Endodermal cell (in vitro differentiated cells): ENCODE data around the gene FXYD6. TPM values are rescaled to one million over a fixed set of nuclear protein-coding genes. Genes with fewer than 3 reads are reported as not detected.
A peak's percentile ranks its signal among the peaks of the same experiment; 100 is the strongest.

Experiments
- DNase-seq: peaks from one replicate; pipeline ENCODE4 v3.0.0-alpha.2; 2017
- H3K27ac ChIP-seq: 2 replicates; pipeline ENCODE4 v1.5.1; 2013; ENCODE audit warnings: mild to moderate bottlenecking, low read depth, low read length, moderate library complexity
- H3K27me3 ChIP-seq: 2 replicates; pipeline ENCODE4 v1.6.1; 2013; ENCODE audit warnings: mild to moderate bottlenecking, low read length, moderate library complexity; ENCODE audit not compliant: insufficient read depth, control insufficient read depth, poor library complexity, severe bottlenecking
- H3K36me3 ChIP-seq: 2 replicates; pipeline ENCODE4 v1.7.0; 2013; ENCODE audit warnings: mild to moderate bottlenecking, low read length, moderate library complexity; ENCODE audit not compliant: control insufficient read depth, insufficient read depth
- H3K4me1 ChIP-seq: one replicate; pipeline ENCODE4 v1.7.0; 2013; ENCODE audit warnings: low read length; ENCODE audit not compliant: control insufficient read depth, insufficient read depth
- H3K4me3 ChIP-seq: 2 replicates; pipeline ENCODE4 v1.5.1; 2013; ENCODE audit warnings: mild to moderate bottlenecking, low read length, moderate library complexity
- H3K9ac ChIP-seq: 2 replicates; pipeline ENCODE4 v1.6.1; 2013; ENCODE audit warnings: mild to moderate bottlenecking, low read length, moderate library complexity; ENCODE audit not compliant: poor library complexity, severe bottlenecking; ENCODE audit errors: extremely low read depth
- H3K9me3 ChIP-seq: 2 replicates; pipeline ENCODE4 v1.6.1; 2013; ENCODE audit warnings: mild to moderate bottlenecking, low read length, moderate library complexity; ENCODE audit not compliant: control insufficient read depth
- H3K27ac Mint-ChIP-seq: 2 replicates; pipeline ENCODE4 v1.8.0; 2020; ENCODE audit warnings: mixed read lengths
- H3K27me3 Mint-ChIP-seq: 2 replicates; pipeline ENCODE4 v1.8.0; 2021; ENCODE audit warnings: mild to moderate bottlenecking, mixed read lengths; ENCODE audit not compliant: insufficient read depth
- H3K36me3 Mint-ChIP-seq: 2 replicates; pipeline ENCODE4 v1.8.0; 2020; ENCODE audit warnings: low read depth, mixed read lengths
- H3K4me1 Mint-ChIP-seq: 2 replicates; pipeline ENCODE4 v1.8.0; 2020; ENCODE audit warnings: mixed read lengths
- H3K4me3 Mint-ChIP-seq: 2 replicates; pipeline ENCODE4 v1.8.0; 2020; ENCODE audit warnings: mild to moderate bottlenecking, moderate library complexity, mixed read lengths
- H3K9me3 Mint-ChIP-seq: 2 replicates; pipeline ENCODE4 v1.8.0; 2020; ENCODE audit warnings: mild to moderate bottlenecking, mixed read lengths
- WGBS, 2 experiments: methylation state at CpG; one replicate each; pipeline versions ENCODE4 v1.1.5 to v1.1.7; 2013; ENCODE audit warnings: missing lambda C conversion rate in 2 of 2, mixed read lengths in 1 of 2; ENCODE audit not compliant: insufficient coverage in 1 of 2, insufficient read length in 1 of 2; 5-methylcytosine and 5-hydroxymethylcytosine counted together
- total RNA-seq, 2 donors: library from RNA; stranded (reverse); fragmentation: NEBNext Ultra II Directional in 1 of 2; extraction: Animal tissue kit (Norgen Biotek cat#: 25700) in 1 of 2; gene quantifications; 2 replicates in 1 of 2; 3 replicates in 1 of 2; pipeline ENCODE4 v1.2.1, GENCODE V29; 2021
- TF ChIP-seq, protein P1 (sequence below): fragments of 200-600 bp; sonication (generic); conservative IDR thresholded peaks from 2 replicates; pipeline ENCODE4 v1.5.0; 2021; ENCODE audit warnings: antibody characterized with exemption, mild to moderate bottlenecking

FXYD6 gene
- total RNA-seq, 2 donors from 2014 or later, result 54.1 to 61.8 TPM

DNA sequence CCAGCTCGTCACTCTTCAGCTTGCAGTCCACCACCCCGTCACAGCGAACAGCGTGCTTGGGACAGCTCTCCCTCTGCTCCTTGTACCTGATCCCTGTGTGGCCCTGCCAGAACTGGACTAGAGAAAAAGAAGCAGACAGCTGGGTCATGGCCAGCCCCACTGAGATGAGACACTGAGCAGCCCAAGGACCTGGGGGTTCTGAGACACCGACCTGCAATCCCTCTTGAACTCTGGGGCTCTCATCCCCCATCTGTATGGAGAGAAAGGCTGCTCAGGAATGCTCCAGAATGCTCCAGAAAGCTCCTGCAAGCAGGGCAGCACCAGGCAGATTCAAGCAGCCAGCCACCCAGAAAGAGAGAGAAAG, 37.9 kb upstream of the FXYD6 start:
- no peak overlapping the region for H3K4me3 Mint-ChIP-seq
- H3K9me3 Mint-ChIP-seq, result no peaks in the 10 kb centered on the region
- H3K36me3 Mint-ChIP-seq, result no peaks in the 10 kb centered on the region
- peaks cover 2% of the 10 kb centered on the region for H3K27me3 Mint-ChIP-seq
- no peak overlapping the region for H3K4me3 ChIP-seq
- H3K27me3 ChIP-seq, result peaks cover 4% of the 10 kb centered on the region
- H3K9me3 ChIP-seq, result no peaks in the 10 kb centered on the region
- WGBS, 2 experiments, result 93 to 97% methylated on average over 5 of the region's 5 CpGs
- DNase-seq, result peak; percentile 41
- no peak overlapping the region for H3K9ac ChIP-seq
- peak overlapping the region; percentile 24 for H3K27ac Mint-ChIP-seq
- H3K27ac ChIP-seq, result no peak overlapping the region
- TF ChIP-seq, protein P1, sequence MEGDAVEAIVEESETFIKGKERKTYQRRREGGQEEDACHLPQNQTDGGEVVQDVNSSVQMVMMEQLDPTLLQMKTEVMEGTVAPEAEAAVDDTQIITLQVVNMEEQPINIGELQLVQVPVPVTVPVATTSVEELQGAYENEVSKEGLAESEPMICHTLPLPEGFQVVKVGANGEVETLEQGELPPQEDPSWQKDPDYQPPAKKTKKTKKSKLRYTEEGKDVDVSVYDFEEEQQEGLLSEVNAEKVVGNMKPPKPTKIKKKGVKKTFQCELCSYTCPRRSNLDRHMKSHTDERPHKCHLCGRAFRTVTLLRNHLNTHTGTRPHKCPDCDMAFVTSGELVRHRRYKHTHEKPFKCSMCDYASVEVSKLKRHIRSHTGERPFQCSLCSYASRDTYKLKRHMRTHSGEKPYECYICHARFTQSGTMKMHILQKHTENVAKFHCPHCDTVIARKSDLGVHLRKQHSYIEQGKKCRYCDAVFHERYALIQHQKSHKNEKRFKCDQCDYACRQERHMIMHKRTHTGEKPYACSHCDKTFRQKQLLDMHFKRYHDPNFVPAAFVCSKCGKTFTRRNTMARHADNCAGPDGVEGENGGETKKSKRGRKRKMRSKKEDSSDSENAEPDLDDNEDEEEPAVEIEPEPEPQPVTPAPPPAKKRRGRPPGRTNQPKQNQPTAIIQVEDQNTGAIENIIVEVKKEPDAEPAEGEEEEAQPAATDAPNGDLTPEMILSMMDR, result no peak
- no peaks in the 10 kb centered on the region for H3K4me1 ChIP-seq
- H3K4me1 Mint-ChIP-seq, result peaks cover 11% of the 10 kb centered on the region
- no peaks in the 10 kb centered on the region for H3K36me3 ChIP-seq

DNA sequence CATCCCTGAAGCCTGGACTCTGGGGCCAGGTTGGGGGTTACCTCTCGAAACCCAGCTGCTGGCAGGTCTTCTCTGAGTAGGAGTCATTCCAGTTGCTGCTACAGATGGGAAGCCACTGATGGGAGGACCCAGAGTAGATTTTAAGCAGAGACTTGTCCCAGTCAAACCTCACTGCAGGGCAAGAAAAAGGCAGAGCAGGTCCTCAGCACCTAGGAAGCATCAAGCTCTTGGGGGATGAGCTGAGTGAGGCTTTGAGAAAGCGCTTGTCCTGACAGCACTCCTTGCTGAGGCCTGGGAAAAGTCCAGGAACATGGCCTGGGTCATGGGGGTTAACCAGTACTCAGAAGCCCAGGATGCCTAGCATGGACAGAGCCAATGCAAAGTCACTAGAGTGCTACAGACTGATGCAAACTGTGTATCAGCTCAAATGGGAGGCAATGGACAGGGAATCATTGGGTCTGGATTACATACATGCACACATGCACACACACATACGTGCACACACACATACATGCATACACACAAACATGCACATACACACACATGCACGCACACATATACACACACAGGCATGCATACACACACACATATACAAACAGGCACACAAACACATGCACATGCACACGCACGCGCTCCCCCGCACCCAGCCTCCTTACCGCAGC, 37.4 kb upstream of the FXYD6 start:
- no peaks in the 10 kb centered on the region for H3K4me1 ChIP-seq
- Mint-ChIP-seq H3K9me3 (no peaks in the 10 kb centered on the region), H3K27me3 (peaks cover 2% of the 10 kb centered on the region), H3K4me1 (peaks cover 11% of the 10 kb centered on the region), H3K27ac (peak overlapping the region; percentile 24), H3K36me3 (no peaks in the 10 kb centered on the region), H3K4me3 (no peak overlapping the region)
- TF ChIP-seq, protein P1, result no peak
- H3K4me3 ChIP-seq, result no peak overlapping the region
- no peak overlapping the region for H3K27ac ChIP-seq
- peak; percentile 25 for DNase-seq
- H3K9me3 ChIP-seq, result no peaks in the 10 kb centered on the region
- WGBS, 2 experiments, result 93 to 95% methylated on average over 4 to 9 of the region's 9 CpGs
- peaks cover 4% of the 10 kb centered on the region for H3K27me3 ChIP-seq
- no peaks in the 10 kb centered on the region for H3K36me3 ChIP-seq
- H3K9ac ChIP-seq, result no peak overlapping the region

DNA sequence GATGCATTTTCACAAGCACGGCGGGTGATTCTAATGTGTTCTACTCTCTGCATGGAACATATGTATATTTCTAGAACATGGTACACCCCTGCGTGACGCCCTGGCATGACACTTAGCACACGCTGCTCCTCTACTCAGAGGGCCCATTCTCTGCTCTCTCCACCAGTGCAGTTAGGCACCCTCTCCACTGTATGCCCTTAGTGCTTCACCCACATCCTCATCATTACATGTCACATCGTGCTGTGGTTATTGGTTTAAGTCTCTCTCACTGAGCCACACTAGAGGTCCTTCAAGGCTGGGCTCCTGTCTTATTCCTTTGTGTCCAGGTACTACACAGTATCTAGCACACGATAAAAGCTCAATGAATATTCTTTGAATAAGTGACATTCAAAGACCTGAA, 36.0 kb upstream of the FXYD6 start:
- Histone ChIP-seq H3K27me3 (peaks cover 3% of the 10 kb centered on the region), H3K9ac (no peak overlapping the region), H3K36me3 (no peaks in the 10 kb centered on the region), H3K4me3 (no peak overlapping the region), H3K4me1 (no peaks in the 10 kb centered on the region), H3K27ac (no peak overlapping the region), H3K9me3 (no peaks in the 10 kb centered on the region)
- TF ChIP-seq, protein P1, result no peak
- Mint-ChIP-seq H3K27ac (no peak overlapping the region), H3K27me3 (peaks cover 2% of the 10 kb centered on the region), H3K4me3 (no peak overlapping the region), H3K36me3 (no peaks in the 10 kb centered on the region), H3K9me3 (no peaks in the 10 kb centered on the region), H3K4me1 (peaks cover 18% of the 10 kb centered on the region)
- DNase-seq, result no peak
- WGBS, 2 experiments, result 92 to 100% methylated on average over 6 to 7 of the region's 7 CpGs
